Pulmonary artery endothelial cell (primary cell): ENCODE data around the gene PRDM2. TPM values are rescaled to one million over a fixed set of nuclear protein-coding genes. Genes with fewer than 3 reads are reported as not detected.

ENCODE experiments used
- DNase-seq: peaks from one replicate; pipeline ENCODE4 v3.0.0-alpha.2; 2011; ENCODE audit warnings: low read depth, low spot score
- total RNA-seq: library from RNA; depleted of rRNA; stranded (reverse); fragments of >200 nt; gene quantifications from 2 replicates; pipeline ENCODE4 v1.2.3, GENCODE V29; 2014

Gene PRDM2
- total RNA-seq, 1 donor from 2014 or later: 4.9 TPM

- DNase-seq: no peak
These were observed 62.7 kb downstream of the PRDM2 start for GRCh38 chr1:13762642-13763041.

GRCh38 chr1:13763222-13763621 lies 63.2 kb downstream of the PRDM2 start:
- DNase-seq: no peak

- DNase-seq: no peak
These were observed 64.0 kb downstream of the PRDM2 start for GRCh38 chr1:13763991-13764390.

GRCh38 chr1:13764588-13765332 lies 64.8 kb downstream of the PRDM2 start:
- no peak for DNase-seq

GRCh38 chr1:13766592-13767564 lies 66.9 kb downstream of the PRDM2 start:
- DNase-seq: no peak

- no peak for DNase-seq
These were observed 69.2 kb downstream of the PRDM2 start for GRCh38 chr1:13769212-13769611.

- no peak for DNase-seq
These were observed 69.8 kb downstream of the PRDM2 start for GRCh38 chr1:13769830-13770229.

- DNase-seq: no peak
These were observed 70.8 kb downstream of the PRDM2 start for GRCh38 chr1:13770743-13771142.

GRCh38 chr1:13771745-13772144 lies 71.8 kb downstream of the PRDM2 start:
- no peak for DNase-seq

GRCh38 chr1:13772271-13772670 lies 72.3 kb downstream of the PRDM2 start:
- DNase-seq: no peak

- DNase-seq: no peak
These were observed 74.1 kb downstream of the PRDM2 start for GRCh38 chr1:13774121-13774520.

GRCh38 chr1:13775459-13775858 lies 75.5 kb downstream of the PRDM2 start:
- DNase-seq: no peak

GRCh38 chr1:13775916-13776315 lies 75.9 kb downstream of the PRDM2 start:
- DNase-seq: no peak

- DNase-seq: no peak
These were observed 78.4 kb downstream of the PRDM2 start for GRCh38 chr1:13778431-13778830.

GRCh38 chr1:13779930-13780329 lies 79.9 kb downstream of the PRDM2 start:
- no peak for DNase-seq

GRCh38 chr1:13780780-13781179 lies 80.8 kb downstream of the PRDM2 start:
- DNase-seq: no peak

- DNase-seq: no peak
These were observed 81.2 kb downstream of the PRDM2 start for GRCh38 chr1:13781228-13781627.

GRCh38 chr1:13781907-13782633 lies 82.1 kb downstream of the PRDM2 start:
- DNase-seq: no peak

- DNase-seq: no peak
These were observed 82.8 kb downstream of the PRDM2 start for GRCh38 chr1:13782634-13783360.

- DNase-seq: no peak
These were observed 83.6 kb downstream of the PRDM2 start for GRCh38 chr1:13783551-13783950.

GRCh38 chr1:13784971-13785370 lies 85.0 kb downstream of the PRDM2 start:
- DNase-seq: no peak
